HCT116 (cell line): ENCODE measurements around the gene SPIRE1. TPM values are rescaled to one million over a fixed set of nuclear protein-coding genes. Genes with fewer than 3 reads are reported as not detected.
A peak's percentile ranks its signal among the peaks of the same experiment; 100 is the strongest.

Experiments
- ATAC-seq: fragments of 200-7000 bp; cut with Tn5 transposase; 2 replicates; pipeline ENCODE4 v1.9.1; 2020; ENCODE audit warnings: mild to moderate bottlenecking, moderate library complexity
- BruUV-seq: library from RNA; stranded (reverse); fragments of 400-500 nt; replicated peaks from 2 replicates; lab custom pipeline; 2021; lab: Mats Ljungman, UMichigan
- CTCF ChIA-PET: fragments of 300-600 bp; sonication (Branson Sonifier 250); formaldehyde crosslinking; loops from one replicate; lab custom pipeline; 2021; ENCODE audit warnings: antibody characterized with exemption; lab: Charles Lee
- POLR2A ChIA-PET: fragments of 300-600, 350-600 bp; sonication (Branson Sonifier 250); formaldehyde crosslinking; loops from one replicate; lab custom pipeline; 2021; ENCODE audit warnings: antibody characterized with exemption; lab: Charles Lee
- RAD21 ChIA-PET, 2 experiments: fragments of 300-600 bp; sonication (Branson Sonifier 250); formaldehyde crosslinking; loops; one replicate each; lab custom pipeline; 2023; ENCODE audit warnings: low total read pairs in 2 of 2; ENCODE audit not compliant: uncharacterized antibody in 2 of 2, unreplicated experiment in 2 of 2, low non-redundant PET in 1 of 2; lab: Charles Lee
- DNase-seq: peaks from one replicate; pipeline ENCODE4 v3.0.0-alpha.2; 2010; ENCODE audit warnings: low read depth, low spot score
- H2AFZ ChIP-seq: fragments of 200-600 bp; shearing (Covaris generic), sonication (generic); 2 replicates; pipeline ENCODE4 v1.6.1; 2017; ENCODE audit warnings: low read depth, mixed run types, mixed read lengths, antibody characterized with exemption, low read length; ENCODE audit not compliant: poor library complexity, severe bottlenecking
- H3K27ac ChIP-seq: 2 replicates; pipeline ENCODE4 v1.5.1; 2012; ENCODE audit warnings: low read depth, low read length
- H3K27me3 ChIP-seq: fragments of 200-600 bp; sonication (generic); 2 replicates; pipeline ENCODE4 v1.6.1; 2016; ENCODE audit warnings: mixed run types, low read length, mixed read lengths; ENCODE audit not compliant: insufficient read depth
- H3K36me3 ChIP-seq, 2 experiments: fragments of 200-500 bp in 1 of 2; fragments of 200-600 bp in 1 of 2; sonication (Bioruptor generic) in 1 of 2; sonication (generic) in 1 of 2; 2 replicates each; pipeline versions ENCODE4 v1.5.1 to v1.6.1; 2014 to 2016; ENCODE audit warnings: low read length in 2 of 2, inconsistent platforms in 1 of 2, mixed read lengths in 1 of 2, mixed run types in 1 of 2; ENCODE audit not compliant: insufficient read depth in 2 of 2, control insufficient read depth in 1 of 2
- H3K4me1 ChIP-seq, 2 experiments: fragments of 200-600 bp in 1 of 2; sonication (generic) in 1 of 2; 2 replicates each; pipeline versions ENCODE4 v1.5.1 to v1.6.1; 2012 to 2017; ENCODE audit warnings: low read length in 2 of 2, inconsistent platforms in 1 of 2, mild to moderate bottlenecking in 1 of 2, mixed read lengths in 1 of 2, mixed run types in 1 of 2, moderate library complexity in 1 of 2; ENCODE audit not compliant: insufficient read depth in 2 of 2, control insufficient read depth in 1 of 2
- H3K4me2 ChIP-seq: fragments of 200-600 bp; sonication (generic); 2 replicates; pipeline ENCODE4 v1.6.1; 2017; ENCODE audit warnings: mixed run types, low read length, mixed read lengths
- H3K4me3 ChIP-seq, 2 experiments: fragments of 200-600 bp in 1 of 2; sonication (generic) in 1 of 2; replicated peaks in 1 of 2; 2 replicates each; pipeline ENCODE4 v1.5.1; 2011 to 2016; ENCODE audit warnings: low read length in 2 of 2, control low read depth in 1 of 2, low read depth in 1 of 2, mild to moderate bottlenecking in 1 of 2, mixed read lengths in 1 of 2, mixed run types in 1 of 2
- H3K79me2 ChIP-seq: fragments of 200-600 bp; sonication (generic); 2 replicates; pipeline ENCODE4 v1.6.1; 2017; ENCODE audit warnings: mild to moderate bottlenecking, mixed run types, low read length, moderate library complexity, mixed read lengths; ENCODE audit not compliant: insufficient read depth
- H3K9ac ChIP-seq: fragments of 200-600 bp; sonication (generic); 2 replicates; pipeline ENCODE4 v1.6.1; 2016; ENCODE audit warnings: low read length, mixed read lengths
- H3K9me2 ChIP-seq: fragments of 200-600 bp; sonication (generic), shearing (Covaris generic); 2 replicates; pipeline ENCODE4 v1.6.1; 2017; ENCODE audit warnings: mixed run types, mild to moderate bottlenecking, moderate library complexity; ENCODE audit not compliant: insufficient read depth
- H3K9me3 ChIP-seq, 2 experiments: fragments of 200-500 bp in 1 of 2; fragments of 200-600 bp in 1 of 2; sonication (Bioruptor generic) in 1 of 2; sonication (generic) in 1 of 2; 2 replicates each; pipeline ENCODE4 v1.6.1; 2014 to 2017; ENCODE audit warnings: low read length in 2 of 2, mixed read lengths in 2 of 2, inconsistent platforms in 1 of 2, low read depth in 1 of 2, mild to moderate bottlenecking in 1 of 2, mixed run types in 1 of 2, moderate library complexity in 1 of 2; ENCODE audit not compliant: control insufficient read depth in 1 of 2, insufficient read depth in 1 of 2
- H4K20me1 ChIP-seq: fragments of 200-600 bp; sonication (generic), shearing (Covaris generic); 2 replicates; pipeline ENCODE4 v1.6.1; 2017; ENCODE audit warnings: mixed run types, mild to moderate bottlenecking, moderate library complexity; ENCODE audit not compliant: insufficient read depth
- CBX3 ChIP-seq: IDR thresholded peaks from 2 replicates; pipeline ENCODE4 v1.6.1; 2012; ENCODE audit warnings: low read depth
- CEBPB ChIP-seq: IDR thresholded peaks from 2 replicates; pipeline ENCODE4 v1.6.1; 2012; ENCODE audit warnings: low read depth
- EGR1 ChIP-seq: IDR thresholded peaks from 2 replicates; pipeline ENCODE4 v1.6.1; 2012; ENCODE audit warnings: low read depth
- ELF1 ChIP-seq: IDR thresholded peaks from 2 replicates; pipeline ENCODE4 v1.6.1; 2012; ENCODE audit warnings: low read depth, borderline replicate concordance
- EZH2 ChIP-seq: fragments of 200-600 bp; sonication (generic); IDR thresholded peaks from 2 replicates; pipeline ENCODE4 v1.6.1; 2017; ENCODE audit warnings: antibody characterized with exemption, mixed run types
- EZH2phosphoT487 ChIP-seq: fragments of 200-600 bp; IDR thresholded peaks from 2 replicates; pipeline ENCODE4 v1.6.1; 2018; ENCODE audit warnings: antibody characterized with exemption, borderline replicate concordance
- POLR2A ChIP-seq: IDR thresholded peaks from 2 replicates; pipeline ENCODE4 v1.7.0; 2011; ENCODE audit warnings: borderline replicate concordance; ENCODE audit not compliant: insufficient read depth, insufficient read length; ENCODE audit errors: extremely low read depth
- RAD21 ChIP-seq: IDR thresholded peaks from 2 replicates; pipeline ENCODE4 v1.6.1; 2012; ENCODE audit warnings: low read depth, mild to moderate bottlenecking
- SP1 ChIP-seq: IDR thresholded peaks from 2 replicates; pipeline ENCODE4 v1.6.1; 2012; ENCODE audit warnings: low read depth
- TCF7L2 ChIP-seq: IDR thresholded peaks from 2 replicates; pipeline ENCODE4 v1.7.0; 2011; ENCODE audit warnings: borderline replicate concordance, inconsistent platforms; ENCODE audit not compliant: insufficient read depth, insufficient read length; ENCODE audit errors: extremely low read depth
- YY1 ChIP-seq: IDR thresholded peaks from 2 replicates; pipeline ENCODE4 v1.6.1; 2011; ENCODE audit warnings: low read length, low read depth, moderate library complexity, mild to moderate bottlenecking; ENCODE audit not compliant: insufficient replicate concordance; ENCODE audit errors: extremely low read depth
- intact Hi-C: fragments of 100-400 bp; cut with micrococcal nuclease; formaldehyde crosslinking; loops from 2 replicates; pipeline ENCODE4 v1.10.0; 2022
- total RNA-seq: library from RNA; stranded (reverse); gene quantifications from one replicate; pipeline ENCODE4 v1.2.1, GENCODE V29; 2021; ENCODE audit not compliant: unreplicated experiment

The SPIRE1 gene
- total RNA-seq, 1 experiment from 2014 or later, result 26.6 TPM

DNA sequence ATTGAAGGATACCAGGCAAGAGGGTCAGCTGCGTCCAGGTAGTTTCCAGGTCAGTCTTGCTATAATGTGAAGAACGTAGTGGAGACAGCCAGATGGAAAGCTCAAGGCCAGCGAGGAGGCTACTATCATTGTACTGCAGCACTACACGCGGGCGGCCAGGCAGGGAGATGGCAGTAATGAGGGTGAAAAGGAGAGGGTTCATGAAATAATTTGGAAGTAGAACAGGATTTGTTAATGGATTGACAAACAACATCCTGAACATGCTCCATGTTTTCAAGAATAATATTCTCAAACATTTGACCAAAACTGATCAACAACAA is 17.1 kb downstream of the SPIRE1 start:
- H3K36me3 ChIP-seq, result no peaks in the 10 kb centered on the region
- H3K4me3 ChIP-seq, result no peak overlapping the region
- peak overlapping the region; percentile 34; the same call in 1 of the 2 replicates for H3K27ac ChIP-seq
- H3K79me2 ChIP-seq, result peaks cover 22% of the 10 kb centered on the region
- no peaks in the 10 kb centered on the region for H3K9me2 ChIP-seq
- intact Hi-C loops, result loop anchor here (5.0 kb wide), 1 partner anchor 44 kb away; no protein-coding TSS in a partner anchor
- ChIA-PET CTCF (interaction anchor here (0.5 kb wide), 1 partner anchor 19 kb away, joined by 3 read pairs; no protein-coding TSS in a partner anchor), RAD21 (no interaction called here)
- no peak overlapping the region for H2AFZ ChIP-seq
- no peaks in the 10 kb centered on the region for H3K9me3 ChIP-seq
- BruUV-seq, result no TSS peak
- H4K20me1 ChIP-seq, result no peaks in the 10 kb centered on the region
- peaks cover 27 to 49% of the 10 kb centered on the region in 2 experiments for H3K4me1 ChIP-seq
- H3K27me3 ChIP-seq, result no peaks in the 10 kb centered on the region
- peak; percentile 42; the same call in 1 of the 2 replicates for ATAC-seq
- H3K4me2 ChIP-seq, result peak overlapping the region; percentile 27; the same call in 1 of the 2 replicates
- TF ChIP-seq CEBPB (no peak), EZH2phosphoT487 (no peak), CBX3 (no peak), ELF1 (no peak), TCF7L2 (no peak), YY1 (no peak), SP1 (no peak), RAD21 (no peak), EGR1 (no peak), POLR2A (no peak), EZH2 (no peak)
- TF ChIP-seq, all 23 proteins: peak for 0
- no peak overlapping the region for H3K9ac ChIP-seq
- POLR2A ChIA-PET, result no interaction called here
- no peak for DNase-seq
